Measurements from ENCODE around the gene PFKFB4. TPM values are rescaled to one million over a fixed set of nuclear protein-coding genes. Genes with fewer than 3 reads are reported as not detected.
"Not testable (repeated sequence)": the region's sequence is repeated elsewhere in the genome, so short reads cannot be mapped to it uniquely, and the experiment has no call there.

The PFKFB4 gene
- polyA plus RNA-seq, 4 donors, result 3.7 to 6.1 (median 5.5) TPM

GRCh38 chr3:48562367-48563095 is 5.9 kb upstream of the PFKFB4 start:
- no peak for DNase-seq (ENCODE audit: low read depth in 4 of 4, low spot score in 2 of 4)

- no peak for DNase-seq (ENCODE audit: low read depth in 4 of 4, low spot score in 2 of 4)
Measured at GRCh38 chr3:48561045-48561736, 4.6 kb upstream of the PFKFB4 start.

- DNase-seq (ENCODE audit: low read depth in 4 of 4, low spot score in 2 of 4), result no peak
Measured at GRCh38 chr3:48560648-48561018, 4.0 kb upstream of the PFKFB4 start.

GRCh38 chr3:48558493-48559134 is 2.0 kb upstream of the PFKFB4 start:
- no peak for DNase-seq (ENCODE audit: low read depth in 4 of 4, low spot score in 2 of 4)

- DNase-seq (ENCODE audit: low read depth in 4 of 4, low spot score in 2 of 4), result no peak
Measured at GRCh38 chr3:48555949-48556795, 431 bp downstream of the PFKFB4 start.

- DNase-seq (ENCODE audit: low read depth in 4 of 4, low spot score in 2 of 4), result no peak
Measured at GRCh38 chr3:48555231-48555948, 1.2 kb downstream of the PFKFB4 start.

- DNase-seq (ENCODE audit: low read depth in 4 of 4, low spot score in 2 of 4), result no peak
Measured at GRCh38 chr3:48553886-48554845, 2.4 kb downstream of the PFKFB4 start.

- no peak for DNase-seq (ENCODE audit: low read depth in 4 of 4, low spot score in 2 of 4)
Measured at GRCh38 chr3:48553361-48553760, 3.2 kb downstream of the PFKFB4 start.

- no peak for DNase-seq (ENCODE audit: low read depth in 4 of 4, low spot score in 2 of 4)
Measured at GRCh38 chr3:48552111-48552951, 4.3 kb downstream of the PFKFB4 start.

- DNase-seq (ENCODE audit: low read depth in 4 of 4, low spot score in 2 of 4), result not testable (repeated sequence)
Measured at GRCh38 chr3:48551651-48552050, 5.0 kb downstream of the PFKFB4 start.

GRCh38 chr3:48548729-48549705 is 7.6 kb downstream of the PFKFB4 start:
- DNase-seq (ENCODE audit: low read depth in 4 of 4, low spot score in 2 of 4), result peak in 2 of 4 donors; percentile 46 to 68

GRCh38 chr3:48548126-48548525 is 8.5 kb downstream of the PFKFB4 start:
- DNase-seq (ENCODE audit: low read depth in 4 of 4, low spot score in 2 of 4), result no peak

- DNase-seq (ENCODE audit: low read depth in 4 of 4, low spot score in 2 of 4), result no peak
Measured at GRCh38 chr3:48546203-48546829, 10.3 kb downstream of the PFKFB4 start.

- no peak for DNase-seq (ENCODE audit: low read depth in 4 of 4, low spot score in 2 of 4)
Measured at GRCh38 chr3:48544141-48544540, 12.5 kb downstream of the PFKFB4 start.

- no peak for DNase-seq (ENCODE audit: low read depth in 4 of 4, low spot score in 2 of 4)
Measured at GRCh38 chr3:48543271-48543866, 13.2 kb downstream of the PFKFB4 start.

- no peak for DNase-seq (ENCODE audit: low read depth in 4 of 4, low spot score in 2 of 4)
Measured at GRCh38 chr3:48538451-48538850, 18.2 kb downstream of the PFKFB4 start.

All from left renal cortex interstitium (tissue), 4 donors.